GM19395 (cell line): ENCODE data around the gene NID2.

Source experiments
- ATAC-seq: cut with Tn5 transposase; IDR thresholded peaks from one replicate; pipeline ENCODE4 v1.9.1; 2021; ENCODE audit warnings: mild to moderate bottlenecking, moderate library complexity; ENCODE audit not compliant: unreplicated experiment

Gene NID2

GRCh38 chr14:52026901-52027300, 42.0 kb downstream of the NID2 start:
- no peak for ATAC-seq

GRCh38 chr14:52026017-52026660, 42.7 kb downstream of the NID2 start:
- ATAC-seq: no peak

- ATAC-seq: no peak
Observed at GRCh38 chr14:52025310-52025709, 43.5 kb downstream of the NID2 start.

- no peak for ATAC-seq
Observed at GRCh38 chr14:52023518-52023917, 45.3 kb downstream of the NID2 start.

- ATAC-seq: peak; percentile 82
Observed at GRCh38 chr14:52021957-52022600, 46.8 kb downstream of the NID2 start.

- no peak for ATAC-seq
Observed at GRCh38 chr14:52020866-52021717, 47.8 kb downstream of the NID2 start.

- no peak for ATAC-seq
Observed at GRCh38 chr14:52020161-52020714, 48.6 kb downstream of the NID2 start.

- no peak for ATAC-seq
Observed at GRCh38 chr14:52018970-52019369, 49.9 kb downstream of the NID2 start.

GRCh38 chr14:52018252-52018651, 50.6 kb downstream of the NID2 start:
- no peak for ATAC-seq

- no peak for ATAC-seq
Observed at GRCh38 chr14:52015411-52016030, 53.3 kb downstream of the NID2 start.

- no peak for ATAC-seq
Observed at GRCh38 chr14:52014601-52015267, 54.1 kb downstream of the NID2 start.

GRCh38 chr14:52013984-52014600, 54.8 kb downstream of the NID2 start:
- ATAC-seq: no peak

GRCh38 chr14:52012635-52013034, 56.2 kb downstream of the NID2 start:
- no peak for ATAC-seq

- no peak for ATAC-seq
Observed at GRCh38 chr14:52011523-52011922, 57.3 kb downstream of the NID2 start.

- no peak for ATAC-seq
Observed at GRCh38 chr14:52010173-52010693, 58.6 kb downstream of the NID2 start.

GRCh38 chr14:52008136-52008535, 60.7 kb downstream of the NID2 start:
- ATAC-seq: no peak

GRCh38 chr14:52007637-52008036, 61.2 kb downstream of the NID2 start:
- ATAC-seq: no peak

- ATAC-seq: no peak
Observed at GRCh38 chr14:52007211-52007610, 61.6 kb downstream of the NID2 start.

- ATAC-seq: no peak
Observed at GRCh38 chr14:52006361-52006760, 62.5 kb downstream of the NID2 start.

- no peak for ATAC-seq
Observed at GRCh38 chr14:52005625-52006024, 63.2 kb downstream of the NID2 start.
